NCI-H1048 (cell line): ENCODE results near the gene RGR.
A peak's percentile ranks its signal among the peaks of the same experiment; 100 is the strongest.

Experiments
- DNase-seq: peaks from one replicate; lab custom pipeline; 2025; lab: John Stamatoyannopoulos, UW

The RGR gene, protein sequence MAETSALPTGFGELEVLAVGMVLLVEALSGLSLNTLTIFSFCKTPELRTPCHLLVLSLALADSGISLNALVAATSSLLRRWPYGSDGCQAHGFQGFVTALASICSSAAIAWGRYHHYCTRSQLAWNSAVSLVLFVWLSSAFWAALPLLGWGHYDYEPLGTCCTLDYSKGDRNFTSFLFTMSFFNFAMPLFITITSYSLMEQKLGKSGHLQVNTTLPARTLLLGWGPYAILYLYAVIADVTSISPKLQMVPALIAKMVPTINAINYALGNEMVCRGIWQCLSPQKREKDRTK

DNA sequence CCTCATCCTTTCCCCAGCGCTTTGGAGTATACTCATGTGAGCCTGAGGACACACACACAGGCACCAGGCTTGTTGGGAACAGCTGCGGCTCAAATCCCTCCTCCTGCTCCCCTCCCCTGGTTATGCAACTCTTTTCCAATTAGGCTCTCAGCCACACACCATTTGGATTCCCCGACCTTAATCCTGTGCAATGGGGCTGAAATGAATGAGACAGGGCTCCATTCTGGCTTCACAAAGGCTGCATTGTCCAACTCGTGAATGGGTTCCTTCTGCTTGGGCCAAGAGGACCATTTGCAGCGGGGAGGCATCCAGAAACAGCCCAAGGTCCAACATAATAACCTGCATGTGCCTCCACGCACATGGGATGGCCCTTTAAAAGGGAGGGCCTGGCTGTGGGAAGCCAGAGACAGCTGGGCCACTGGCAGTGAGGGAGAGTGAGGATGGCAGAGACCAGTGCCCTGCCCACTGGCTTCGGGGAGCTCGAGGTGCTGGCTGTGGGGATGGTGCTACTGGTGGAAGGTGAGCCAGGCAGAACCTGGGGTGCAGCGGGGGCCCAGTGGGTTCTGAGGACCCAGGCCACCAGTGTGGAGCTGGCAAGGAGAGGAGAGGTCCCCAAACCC lies at the start of gene RGR:
Gene RGR (plus strand): TSS at position 403 of the 620 bp plus-strand sequence. CDS start 38 bp downstream, at position 441.
- peak; percentile 53 for DNase-seq

DNA sequence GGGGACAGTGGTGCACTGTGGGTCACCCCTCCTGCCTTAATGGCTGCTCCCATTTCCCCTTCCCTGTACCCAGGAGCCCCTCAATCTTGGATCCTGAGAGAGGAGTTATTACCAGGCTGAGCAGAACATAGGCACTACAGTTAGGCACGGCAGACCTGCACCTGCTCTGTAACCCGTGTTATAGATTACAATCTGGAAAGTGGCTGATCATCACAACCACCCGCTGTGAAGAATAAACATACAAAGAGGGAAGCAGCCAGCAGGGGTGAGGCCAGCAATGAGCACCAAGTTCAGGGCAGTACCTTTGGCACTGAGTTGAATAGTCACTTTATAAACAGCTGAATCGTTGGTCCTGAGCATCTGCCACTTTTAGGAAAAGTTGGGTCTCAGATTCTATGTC lies 48.8 kb upstream of the RGR start:
- no peak for DNase-seq

DNA sequence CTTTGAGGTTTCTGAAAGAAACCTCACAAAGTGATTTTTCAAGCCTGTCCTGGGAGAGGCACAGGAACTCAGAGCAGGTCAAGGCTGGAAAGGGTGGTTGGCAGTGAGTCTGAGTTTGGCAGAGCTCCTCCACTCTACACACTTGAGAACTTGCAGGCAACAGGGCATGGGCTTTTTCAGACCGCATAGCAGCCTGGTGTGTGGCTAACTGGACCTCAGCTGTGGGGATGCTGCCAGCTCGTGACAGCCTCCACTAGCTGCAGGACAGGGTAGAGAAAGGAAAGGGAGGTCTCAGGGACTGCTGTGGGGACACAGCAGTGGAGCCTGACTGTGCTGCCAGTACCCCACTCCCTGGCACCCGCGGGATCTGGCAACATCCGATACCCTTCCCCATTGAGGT lies 47.9 kb upstream of the RGR start:
- DNase-seq = no peak

DNA sequence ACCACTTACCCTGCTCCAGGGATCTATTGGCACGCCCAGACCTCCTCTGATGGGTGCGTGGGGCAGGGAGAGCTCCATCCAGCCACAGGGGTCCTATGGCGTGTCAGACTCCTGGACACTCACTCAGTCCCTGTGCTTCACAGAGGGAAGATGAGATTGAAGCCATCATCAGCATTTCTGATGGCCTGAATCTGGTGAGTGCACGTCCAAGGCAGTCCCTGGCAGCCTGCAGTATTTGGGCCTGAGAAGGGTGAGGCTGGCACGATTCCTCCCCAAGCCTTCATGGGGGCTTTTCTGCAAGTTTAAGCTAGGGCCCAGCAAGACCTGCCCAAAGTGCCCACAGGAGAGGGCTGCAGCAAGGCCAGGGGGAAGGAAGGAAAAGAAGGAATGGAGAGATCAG lies 47.2 kb upstream of the RGR start:
- no peak for DNase-seq

DNA sequence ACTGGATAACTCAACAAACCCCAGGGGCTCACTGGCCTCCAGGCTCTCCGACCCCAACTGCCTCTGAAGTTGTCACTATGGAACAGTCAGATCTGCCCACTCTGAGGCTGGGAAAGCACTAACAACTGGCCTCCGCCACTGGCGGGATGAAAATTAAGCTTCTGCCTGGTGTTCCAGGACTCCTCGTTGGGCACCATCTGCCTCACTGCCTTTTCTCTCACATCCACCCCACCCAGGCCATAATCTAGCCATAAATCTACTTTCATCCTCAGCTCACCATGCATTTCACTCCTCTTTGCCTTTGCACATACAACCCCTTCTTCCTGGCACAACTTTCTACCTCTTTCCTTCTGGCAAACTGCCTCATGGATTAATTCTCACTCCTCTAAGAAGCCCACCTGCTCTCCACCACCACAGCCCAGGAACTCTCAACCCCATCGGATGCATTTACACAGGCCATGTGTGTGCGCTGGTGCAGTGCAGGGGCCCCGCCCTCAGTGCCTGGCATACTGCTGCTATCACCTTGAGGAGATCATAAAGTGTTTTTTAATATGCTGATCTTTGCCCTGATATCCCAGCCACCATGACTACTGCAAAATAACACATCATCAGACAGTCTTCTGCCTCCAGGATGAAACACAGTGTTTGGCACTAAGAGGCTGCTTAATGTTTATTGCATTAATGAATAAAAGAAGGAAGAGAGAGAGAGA lies 46.5 kb upstream of the RGR start:
- DNase-seq = no peak

DNA sequence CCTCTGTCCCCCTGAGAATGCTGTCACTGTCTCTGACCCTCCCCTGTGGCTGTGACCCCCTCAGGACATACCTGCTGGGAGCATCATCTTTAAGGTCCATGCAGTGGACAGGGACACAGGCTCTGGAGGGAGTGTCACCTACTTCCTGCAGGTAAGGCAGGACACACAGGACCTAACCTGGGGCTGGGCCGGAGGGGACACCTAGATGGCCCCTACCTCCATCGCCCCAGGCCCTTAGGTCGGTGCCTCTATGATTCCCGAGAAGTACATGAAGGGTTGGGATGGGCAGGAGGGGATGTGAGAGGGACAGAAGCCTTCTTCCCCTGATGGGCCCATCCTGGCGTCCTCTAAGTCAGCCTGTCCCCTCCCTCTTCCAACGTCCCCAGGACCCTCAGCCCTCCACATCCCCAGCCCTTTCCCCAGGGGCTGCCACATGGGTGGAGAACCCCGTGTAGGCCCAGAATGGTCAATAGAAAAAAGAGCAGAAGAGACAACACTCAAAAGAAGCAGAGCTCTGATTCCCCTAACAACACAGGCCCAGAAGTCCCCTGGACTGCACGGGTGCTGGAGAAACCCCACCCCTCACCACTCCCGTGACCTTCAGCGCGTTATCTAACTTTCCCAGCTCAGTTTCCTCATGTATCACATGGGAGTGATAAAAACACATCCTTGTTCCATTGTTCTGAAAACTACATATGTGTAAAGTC lies 44.2 kb upstream of the RGR start:
- no peak for DNase-seq

DNA sequence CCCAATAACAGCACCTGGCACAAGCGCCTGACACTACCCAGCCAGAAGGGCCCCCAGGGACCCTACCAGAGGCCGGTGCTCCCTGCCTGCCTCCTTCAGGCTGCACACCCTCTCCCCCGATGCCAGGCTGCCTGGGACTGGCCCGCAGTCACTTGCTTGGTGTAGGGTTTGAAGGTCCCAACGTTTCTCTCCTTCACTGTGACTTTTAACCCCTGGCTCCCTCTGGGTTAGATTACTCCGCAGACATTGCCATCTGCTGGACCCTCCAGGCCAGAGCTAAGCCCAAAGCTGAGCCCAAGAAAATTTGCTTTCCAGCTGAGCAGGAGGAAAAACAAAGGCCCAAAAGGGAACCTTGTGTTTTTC lies 43.6 kb upstream of the RGR start:
- DNase-seq = no peak

DNA sequence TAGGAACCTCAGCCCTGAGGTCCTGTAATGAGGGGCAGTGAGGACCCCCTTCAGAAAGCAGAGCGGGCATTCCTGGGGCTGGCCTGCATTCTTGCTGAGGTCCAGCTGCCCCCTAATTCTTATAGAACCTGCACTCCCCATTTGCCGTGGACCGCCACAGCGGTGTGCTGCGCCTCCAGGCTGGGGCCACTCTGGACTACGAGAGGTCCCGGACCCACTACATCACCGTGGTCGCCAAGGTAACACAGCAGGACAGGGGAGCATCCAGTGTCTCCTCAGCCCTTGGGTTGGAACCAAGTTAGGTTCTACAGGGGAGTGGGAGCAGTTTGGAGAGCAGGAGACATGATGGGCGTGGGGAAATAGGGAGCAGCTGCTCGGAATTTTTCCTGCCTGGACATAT lies 43.2 kb upstream of the RGR start:
- no peak for DNase-seq

DNA sequence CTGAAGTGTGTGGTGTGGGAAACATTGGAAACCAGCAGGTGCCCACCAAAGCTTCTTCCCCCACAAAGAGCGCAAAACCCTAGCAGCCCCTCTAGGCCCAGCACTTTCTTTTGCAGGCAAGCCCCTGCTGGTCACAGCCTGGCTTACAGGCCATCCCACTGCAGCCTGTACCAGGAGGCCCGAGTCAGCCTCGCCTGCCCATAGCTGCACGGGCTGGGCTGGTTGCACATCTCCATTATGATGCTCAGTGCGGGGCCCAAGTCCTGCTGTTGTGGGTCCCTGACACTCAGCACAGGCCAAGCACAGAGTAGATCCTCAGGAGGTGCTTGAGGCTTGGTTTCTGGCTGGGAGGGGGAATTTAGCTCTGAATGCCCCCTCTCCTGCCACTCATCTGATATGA lies 42.5 kb upstream of the RGR start:
- DNase-seq = no peak

DNA sequence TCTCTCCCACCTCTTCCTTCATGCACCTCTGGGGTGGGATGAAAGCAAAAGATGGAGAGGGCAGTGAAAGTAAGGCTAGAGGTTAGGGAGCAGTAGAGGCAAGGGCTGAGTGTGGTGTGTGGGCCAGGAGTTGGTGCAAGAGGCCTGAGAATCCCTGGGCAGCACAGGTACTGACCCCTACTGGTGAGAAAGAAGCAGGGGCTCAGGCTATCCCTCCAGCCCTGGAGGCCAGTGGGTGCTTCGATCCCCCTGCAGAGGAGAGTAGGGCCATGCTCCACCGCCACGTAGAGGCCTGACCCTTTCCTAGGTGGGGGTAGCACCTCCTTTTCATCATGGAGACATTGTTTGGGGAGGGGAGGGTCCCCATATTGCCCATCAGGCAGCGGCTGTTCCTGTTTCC lies 40.7 kb upstream of the RGR start:
- no peak for DNase-seq

DNA sequence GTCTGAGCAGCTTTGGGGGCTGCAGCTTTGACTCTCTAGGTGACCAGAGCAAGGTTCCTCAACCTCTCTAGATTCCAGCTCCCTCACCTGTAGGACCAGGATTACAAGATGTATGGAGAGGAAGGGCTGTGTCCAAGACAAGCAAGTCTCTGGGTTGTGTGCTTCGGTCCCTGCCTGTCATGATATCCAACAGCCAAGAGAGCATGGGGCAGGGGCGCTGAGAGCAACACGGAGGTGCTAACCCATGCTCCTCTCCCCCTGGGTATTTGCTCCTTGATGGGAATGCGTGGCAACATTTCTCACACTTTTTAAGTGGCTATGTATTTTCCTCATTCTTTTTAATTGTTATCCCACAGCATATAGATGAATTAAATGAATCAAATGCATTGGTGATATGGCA lies 40.2 kb upstream of the RGR start:
- no peak for DNase-seq

DNA sequence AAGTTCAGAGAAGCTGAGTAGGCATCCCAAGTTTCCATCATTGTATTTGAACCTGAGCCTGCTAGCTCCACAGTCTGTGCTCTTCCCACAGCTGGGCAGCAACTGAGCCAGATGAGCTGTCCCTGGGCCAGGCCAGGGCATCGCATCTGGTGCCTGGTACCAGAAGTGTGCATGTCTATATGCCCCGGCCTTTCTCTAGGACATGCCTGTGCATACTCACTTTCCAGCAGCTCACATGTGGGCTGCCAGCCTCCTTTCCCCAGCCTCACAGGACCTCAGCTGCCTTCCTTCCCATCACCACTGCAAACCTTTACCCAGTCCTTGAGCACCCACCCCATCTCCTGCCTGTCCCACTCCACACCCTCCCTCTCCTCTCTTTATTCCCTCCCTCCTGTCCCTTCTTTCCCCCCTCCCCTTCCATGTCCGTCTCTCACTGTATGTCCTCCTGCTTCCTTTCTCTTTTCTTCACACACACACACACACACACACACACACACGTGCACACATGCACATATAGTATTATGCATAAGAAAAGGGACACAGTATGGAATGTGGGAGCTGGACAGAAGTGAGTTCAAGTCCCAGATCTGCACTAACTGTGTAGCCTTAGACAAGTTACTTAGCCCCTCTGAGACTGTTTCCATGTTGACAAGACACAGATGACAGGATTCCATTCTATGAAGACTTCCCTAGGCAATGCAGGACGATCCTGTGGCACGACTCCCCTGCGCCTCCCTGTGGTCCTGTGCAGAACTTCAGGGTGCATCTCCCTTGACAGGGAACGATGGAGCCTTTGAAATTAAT lies 39.6 kb upstream of the RGR start:
- DNase-seq = no peak

DNA sequence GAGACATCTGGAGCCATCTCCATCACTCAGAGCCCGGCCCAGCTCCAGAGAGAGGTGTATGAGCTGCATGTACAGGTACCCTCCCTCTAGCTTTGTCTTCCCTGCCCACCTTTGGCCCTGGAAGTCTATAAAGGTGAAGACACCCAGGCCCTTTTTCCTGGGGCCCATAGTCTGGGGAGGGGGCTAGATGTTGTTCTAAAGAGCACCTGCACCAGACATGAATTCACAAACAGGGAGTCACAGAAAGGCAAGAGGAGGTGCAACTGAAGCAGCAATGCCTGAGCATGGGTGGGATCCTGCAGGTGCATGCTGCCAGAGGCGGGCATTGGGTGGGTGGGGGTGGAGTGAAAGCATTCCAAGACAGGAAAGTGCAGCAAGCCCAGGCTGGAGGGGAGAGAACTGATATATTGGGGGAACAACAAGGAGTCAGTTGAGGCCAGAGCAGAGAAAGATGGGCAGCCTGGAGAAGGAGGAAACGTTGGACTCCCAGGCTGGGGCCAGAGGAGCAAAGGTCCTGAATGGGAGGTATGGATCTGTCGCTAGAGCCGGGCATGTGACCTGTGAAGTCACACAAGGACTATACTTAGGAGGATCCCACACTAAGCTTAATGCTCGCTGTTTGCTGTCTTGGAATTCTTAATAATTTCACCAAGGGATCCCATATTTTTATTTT lies 38.9 kb upstream of the RGR start:
- no peak for DNase-seq

DNA sequence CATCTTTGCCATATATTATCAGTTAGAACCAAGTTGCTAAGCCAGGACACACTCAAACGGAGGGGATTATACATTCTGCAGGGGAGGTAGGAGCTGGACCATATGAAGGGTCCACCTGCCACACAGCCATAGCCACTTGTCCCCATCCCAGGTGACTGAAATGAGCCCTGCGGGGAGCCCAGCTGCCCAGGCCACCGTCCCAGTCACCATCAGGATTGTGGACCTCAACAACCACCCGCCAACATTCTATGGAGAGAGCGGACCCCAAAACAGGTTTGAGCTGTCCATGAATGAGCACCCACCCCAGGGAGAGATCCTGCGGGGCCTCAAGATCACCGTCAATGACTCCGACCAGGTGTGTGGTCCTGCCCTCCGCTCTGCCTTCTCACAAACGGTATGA lies 36.8 kb upstream of the RGR start:
- no peak for DNase-seq

DNA sequence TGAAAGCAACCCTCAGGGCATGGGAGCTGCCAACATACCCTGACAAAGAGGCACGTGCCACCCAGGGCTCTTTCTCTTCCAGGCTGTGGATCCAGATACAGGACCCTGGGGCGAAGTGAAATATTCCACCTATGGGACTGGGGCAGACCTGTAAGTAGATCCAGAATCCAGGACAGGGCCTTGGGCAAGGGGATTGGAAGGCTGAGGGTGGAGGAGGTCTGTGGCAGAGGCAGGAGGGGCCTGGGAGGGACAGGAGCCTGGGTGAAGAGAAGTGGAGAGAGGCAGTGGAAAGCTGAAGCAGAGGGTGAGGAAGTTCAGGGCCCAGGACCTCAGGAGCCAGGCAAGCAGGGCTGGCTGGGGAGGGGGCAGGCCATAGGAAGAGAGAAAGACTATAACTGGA lies 33.3 kb upstream of the RGR start:
- no peak for DNase-seq

DNA sequence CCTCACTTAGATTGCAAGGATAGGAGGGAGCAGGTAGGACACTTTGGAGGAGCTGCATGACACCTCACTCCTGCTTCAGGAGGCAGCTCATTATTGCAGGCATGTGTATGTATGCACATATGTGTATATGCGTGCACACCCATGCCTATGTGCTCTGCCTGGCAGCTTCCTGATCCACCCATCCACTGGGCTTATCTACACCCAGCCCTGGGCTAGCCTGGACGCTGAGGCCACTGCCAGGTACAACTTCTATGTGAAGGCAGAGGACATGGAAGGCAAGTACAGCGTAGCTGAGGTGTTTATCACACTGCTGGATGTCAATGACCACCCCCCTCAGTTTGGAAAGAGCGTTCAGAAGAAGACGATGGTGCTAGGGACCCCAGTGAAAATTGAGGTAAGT lies 32.8 kb upstream of the RGR start:
- no peak for DNase-seq

DNA sequence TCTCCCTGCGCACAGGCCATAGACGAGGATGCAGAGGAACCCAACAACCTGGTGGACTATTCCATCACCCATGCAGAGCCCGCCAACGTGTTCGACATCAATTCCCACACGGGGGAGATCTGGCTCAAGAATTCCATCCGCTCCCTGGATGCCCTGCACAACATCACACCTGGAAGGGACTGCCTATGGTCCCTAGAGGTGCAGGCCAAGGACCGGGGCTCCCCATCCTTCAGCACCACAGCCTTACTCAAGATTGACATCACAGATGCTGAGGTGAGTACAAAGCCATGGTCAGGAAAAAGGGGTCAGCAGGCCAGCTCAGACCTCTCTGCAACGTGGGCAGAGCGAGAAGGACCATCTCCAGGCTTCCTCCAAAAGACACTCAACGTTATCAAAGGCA lies 31.8 kb upstream of the RGR start:
- DNase-seq = no peak

DNA sequence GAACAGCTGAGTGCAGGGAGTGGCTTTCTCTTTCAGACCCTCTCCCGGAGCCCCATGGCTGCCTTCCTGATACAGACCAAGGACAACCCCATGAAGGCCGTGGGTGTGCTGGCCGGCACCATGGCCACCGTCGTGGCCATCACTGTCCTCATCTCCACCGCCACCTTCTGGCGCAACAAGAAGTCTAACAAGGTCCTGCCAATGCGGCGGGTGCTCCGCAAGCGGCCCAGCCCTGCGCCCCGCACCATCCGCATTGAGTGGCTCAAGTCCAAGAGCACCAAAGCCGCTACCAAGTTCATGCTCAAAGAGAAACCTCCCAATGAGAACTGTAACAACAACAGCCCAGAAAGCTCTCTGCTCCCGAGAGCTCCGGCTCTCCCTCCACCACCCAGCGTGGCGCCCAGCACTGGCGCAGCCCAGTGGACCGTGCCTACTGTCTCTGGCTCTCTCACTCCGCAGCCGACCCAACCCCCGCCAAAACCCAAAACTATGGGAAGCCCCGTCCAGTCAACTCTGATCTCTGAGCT lies 30.7 kb upstream of the RGR start:
- no peak for DNase-seq

DNA sequence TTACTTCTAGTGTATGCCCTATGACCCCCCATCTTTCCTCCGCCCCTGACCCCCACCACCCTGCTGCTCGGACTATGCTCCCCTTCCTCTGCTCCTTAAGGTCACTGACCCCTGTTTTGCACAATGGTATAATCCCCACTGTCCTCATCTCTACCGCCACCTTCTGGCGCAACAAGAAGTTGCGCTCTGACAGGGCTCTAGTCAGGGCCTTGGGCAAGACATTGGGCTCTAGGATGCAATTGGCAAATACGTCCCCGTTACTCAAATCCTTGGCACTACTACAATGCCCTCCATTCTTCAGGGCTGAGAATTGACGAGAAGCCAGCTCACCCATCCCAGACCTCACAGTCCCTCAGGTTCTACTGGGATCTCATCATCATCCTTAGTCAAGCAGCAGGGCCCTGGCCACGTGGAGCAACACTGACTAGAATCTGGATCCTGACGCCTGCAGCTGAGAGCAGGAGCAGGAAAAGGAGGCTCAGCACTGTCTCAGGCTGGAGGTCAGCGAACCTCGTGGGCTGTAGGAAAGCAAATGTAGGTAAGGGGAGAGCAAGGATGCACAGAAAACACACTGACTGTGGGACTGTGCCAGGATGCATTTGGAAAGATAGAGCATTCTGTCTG lies 30.1 kb upstream of the RGR start:
- no peak for DNase-seq

DNA sequence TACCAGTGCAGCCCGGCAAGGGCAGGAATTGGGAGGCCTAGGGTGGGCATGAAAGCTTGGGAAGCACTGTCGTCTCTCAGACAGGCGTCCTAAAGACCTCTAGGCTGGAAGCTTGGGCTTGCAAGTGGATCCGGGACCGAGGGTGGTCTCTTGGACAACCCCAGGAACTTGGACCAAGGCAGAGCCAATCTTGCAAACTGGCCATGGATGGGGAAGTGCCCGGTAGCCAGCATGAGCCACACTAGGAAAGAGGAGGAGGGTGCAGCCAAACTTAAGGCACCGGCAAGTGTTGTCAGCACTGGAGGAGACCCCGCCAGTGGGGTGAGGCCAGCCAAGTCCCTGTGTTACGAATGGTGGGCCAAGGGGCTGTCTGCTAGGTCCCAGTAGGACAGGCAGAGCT lies 28.0 kb upstream of the RGR start:
- DNase-seq = no peak

DNA sequence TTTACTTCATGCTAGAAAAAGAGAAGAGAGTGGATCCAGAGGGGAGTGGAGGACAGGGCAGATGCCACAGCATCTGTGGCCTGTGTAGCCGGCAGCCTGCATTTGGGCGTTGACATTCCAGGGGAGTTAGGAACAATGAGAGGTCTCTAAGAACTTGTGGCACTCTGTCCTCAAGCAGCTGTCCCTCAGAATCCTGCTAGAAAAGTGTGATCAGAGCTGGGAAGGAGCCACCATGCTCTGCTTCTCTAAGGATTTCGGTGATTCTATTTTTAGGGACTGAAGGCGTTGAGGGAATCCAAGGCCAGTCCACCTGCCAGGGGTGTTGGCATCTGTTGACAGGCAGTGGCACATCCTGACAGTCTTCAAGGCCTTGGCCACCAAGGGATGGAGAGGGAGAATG lies 27.1 kb upstream of the RGR start:
- no peak for DNase-seq
